Brain microvascular endothelial cell (primary cell): ENCODE measurements around the gene SPATC1L.

Experiments
- DNase-seq: peaks from one replicate; pipeline ENCODE4 v3.0.0-alpha.2; 2020
- H3K27ac ChIP-seq: fragments of 250-450 bp; sonication (Bioruptor Pico); 2 replicates; pipeline ENCODE4 v1.5.1; 2020; ENCODE audit warnings: mild to moderate bottlenecking, moderate library complexity
- H3K27me3 ChIP-seq: fragments of 250-450 bp; sonication (Bioruptor Pico); replicated peaks from 2 replicates; pipeline ENCODE4 v1.5.1; 2020; ENCODE audit warnings: mild to moderate bottlenecking
- H3K36me3 ChIP-seq: fragments of 250-450 bp; sonication (Bioruptor Pico); replicated peaks from 2 replicates; pipeline ENCODE4 v1.5.1; 2020; ENCODE audit warnings: mild to moderate bottlenecking
- H3K4me3 ChIP-seq: 2 replicates; pipeline ENCODE4 v1.5.1; 2011; ENCODE audit warnings: low read depth, mild to moderate bottlenecking, control low read depth, low read length, moderate library complexity
- in situ Hi-C: cut with HindIII; loops from 2 replicates; pipeline ENCODE4 v1.10.0; 2017; ENCODE audit warnings: low sequenced_read_pairs, low pct_ligation_motif_present
- TF ChIP-seq, protein P1 (sequence below): IDR thresholded peaks from 2 replicates; pipeline ENCODE4 v1.5.1; 2011; ENCODE audit warnings: low read depth, mild to moderate bottlenecking, moderate library complexity, low read length, control low read depth, inconsistent platforms; ENCODE audit errors: missing control alignments

The SPATC1L gene

DNA sequence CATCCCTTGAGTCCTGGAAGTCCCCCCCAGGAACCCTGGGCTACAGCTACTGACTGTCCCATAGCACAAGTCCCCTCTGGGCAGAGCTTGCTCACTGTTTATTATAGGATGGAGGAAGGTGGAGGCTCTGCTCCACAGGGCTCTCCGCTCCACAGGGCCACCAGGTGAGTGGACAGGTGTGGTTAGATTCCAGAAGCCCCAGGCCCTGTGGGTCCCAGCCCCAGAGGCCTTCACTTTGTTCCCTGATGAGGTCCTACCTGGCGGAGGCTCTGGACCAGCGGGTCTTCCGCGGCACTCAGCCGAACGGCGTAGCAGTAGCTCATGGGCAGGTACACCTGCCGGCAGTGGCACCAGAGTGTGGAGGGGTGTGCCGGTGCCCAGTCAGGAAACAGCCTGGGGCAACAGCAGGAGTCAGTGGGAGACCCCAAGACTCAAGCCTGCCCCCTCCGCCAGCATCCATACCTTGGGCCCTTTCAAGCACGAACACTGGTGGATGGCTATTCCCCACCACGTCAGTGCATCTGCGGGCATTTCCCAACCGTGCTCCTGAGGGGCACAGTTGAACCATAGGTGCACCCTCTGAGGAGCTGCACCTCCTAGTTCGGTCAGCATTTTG, 32.0 kb upstream of the SPATC1L start:
- DNase-seq = no peak
- Histone ChIP-seq H3K4me3 (no peak overlapping the region), H3K27me3 (no peaks in the 10 kb centered on the region), H3K36me3 (peaks cover 44% of the 10 kb centered on the region), H3K27ac (no peak overlapping the region)
- in situ Hi-C loops = no loop called here
- TF ChIP-seq, protein P1, sequence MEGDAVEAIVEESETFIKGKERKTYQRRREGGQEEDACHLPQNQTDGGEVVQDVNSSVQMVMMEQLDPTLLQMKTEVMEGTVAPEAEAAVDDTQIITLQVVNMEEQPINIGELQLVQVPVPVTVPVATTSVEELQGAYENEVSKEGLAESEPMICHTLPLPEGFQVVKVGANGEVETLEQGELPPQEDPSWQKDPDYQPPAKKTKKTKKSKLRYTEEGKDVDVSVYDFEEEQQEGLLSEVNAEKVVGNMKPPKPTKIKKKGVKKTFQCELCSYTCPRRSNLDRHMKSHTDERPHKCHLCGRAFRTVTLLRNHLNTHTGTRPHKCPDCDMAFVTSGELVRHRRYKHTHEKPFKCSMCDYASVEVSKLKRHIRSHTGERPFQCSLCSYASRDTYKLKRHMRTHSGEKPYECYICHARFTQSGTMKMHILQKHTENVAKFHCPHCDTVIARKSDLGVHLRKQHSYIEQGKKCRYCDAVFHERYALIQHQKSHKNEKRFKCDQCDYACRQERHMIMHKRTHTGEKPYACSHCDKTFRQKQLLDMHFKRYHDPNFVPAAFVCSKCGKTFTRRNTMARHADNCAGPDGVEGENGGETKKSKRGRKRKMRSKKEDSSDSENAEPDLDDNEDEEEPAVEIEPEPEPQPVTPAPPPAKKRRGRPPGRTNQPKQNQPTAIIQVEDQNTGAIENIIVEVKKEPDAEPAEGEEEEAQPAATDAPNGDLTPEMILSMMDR = no peak

DNA sequence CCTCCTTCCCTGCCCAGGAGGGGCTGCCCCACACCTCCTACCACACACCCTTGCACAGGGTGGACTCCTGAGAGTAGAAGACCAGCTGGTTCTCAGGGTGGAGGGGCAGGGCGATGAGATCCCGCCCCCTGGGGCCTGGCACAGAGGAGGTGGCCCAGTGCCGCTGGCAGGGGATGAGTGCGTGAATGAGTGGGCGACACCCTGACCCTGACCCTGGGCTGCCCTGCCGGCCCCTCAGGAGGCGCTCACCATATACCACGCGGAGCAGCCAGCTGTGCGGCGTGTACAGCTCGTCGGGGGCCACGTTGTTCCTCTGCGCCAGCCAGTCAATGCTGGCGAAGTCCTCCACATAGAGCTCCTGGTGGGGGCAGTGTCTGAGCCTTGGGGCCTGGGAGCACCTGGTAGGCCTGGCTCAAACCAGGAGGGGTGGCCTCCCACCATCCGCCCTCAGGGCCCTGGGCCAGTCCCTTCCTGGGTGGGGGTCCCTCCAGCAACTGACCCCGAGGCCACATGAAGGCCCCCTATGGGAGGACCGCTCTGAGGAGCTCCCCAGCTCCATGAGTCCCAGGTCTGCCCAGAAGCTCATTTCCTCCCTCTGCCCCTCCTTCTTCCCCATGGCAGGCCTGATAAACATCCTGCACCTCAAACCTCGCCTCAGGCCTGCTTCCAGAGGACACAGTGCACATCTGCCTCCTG, 31.3 kb upstream of the SPATC1L start:
- in situ Hi-C loops = no loop called here
- TF ChIP-seq, protein P1 = no peak
- Histone ChIP-seq H3K4me3 (no peak overlapping the region), H3K27ac (no peak overlapping the region), H3K27me3 (no peaks in the 10 kb centered on the region), H3K36me3 (peaks cover 47% of the 10 kb centered on the region)
- DNase-seq = no peak

DNA sequence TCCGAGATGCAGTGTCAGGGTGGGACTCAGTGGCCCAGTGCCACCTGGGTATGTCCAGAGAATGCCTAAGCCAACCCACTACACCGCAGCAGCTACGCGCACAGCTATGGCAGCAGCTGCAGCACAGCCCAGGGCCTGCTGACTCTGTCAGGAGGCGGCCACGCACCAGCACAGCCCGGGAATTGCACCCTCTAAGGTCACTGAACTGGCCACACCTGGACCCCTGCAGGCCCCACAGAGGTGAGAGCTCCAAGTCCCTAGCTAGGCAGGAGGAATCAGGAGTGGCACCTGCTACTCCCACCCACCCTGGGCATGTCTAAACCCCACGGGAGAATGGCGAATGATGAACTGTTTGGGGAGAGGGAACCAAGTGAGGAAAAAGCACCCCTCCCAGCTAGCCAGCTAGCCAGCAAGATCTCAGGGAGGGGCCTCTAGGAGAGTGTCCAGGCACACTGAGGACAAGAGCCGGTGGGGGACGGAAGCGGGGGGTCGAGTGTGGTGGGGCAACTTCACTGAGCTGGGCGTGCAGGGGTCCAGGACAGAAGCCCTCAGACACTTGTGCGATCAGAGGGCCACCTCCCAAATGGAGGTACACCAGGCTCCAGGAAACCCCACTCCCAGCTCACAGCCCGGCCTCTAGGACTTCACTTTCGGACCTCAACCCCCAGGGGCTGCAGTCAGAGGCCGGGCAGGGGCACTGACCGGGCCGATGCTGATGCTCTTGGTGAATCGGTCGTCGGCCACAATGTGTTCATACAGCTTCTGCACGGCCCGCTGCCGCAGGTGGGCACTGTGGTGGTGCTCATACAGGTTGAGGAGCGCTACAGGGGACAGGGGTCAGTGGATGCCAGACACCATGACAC, 30.4 kb upstream of the SPATC1L start:
- H3K36me3 ChIP-seq = peaks cover 42% of the 10 kb centered on the region
- no peak for DNase-seq
- no peak overlapping the region for H3K4me3 ChIP-seq
- H3K27ac ChIP-seq = no peak overlapping the region
- in situ Hi-C loops = no loop called here
- TF ChIP-seq, protein P1 = no peak
- H3K27me3 ChIP-seq = no peaks in the 10 kb centered on the region

DNA sequence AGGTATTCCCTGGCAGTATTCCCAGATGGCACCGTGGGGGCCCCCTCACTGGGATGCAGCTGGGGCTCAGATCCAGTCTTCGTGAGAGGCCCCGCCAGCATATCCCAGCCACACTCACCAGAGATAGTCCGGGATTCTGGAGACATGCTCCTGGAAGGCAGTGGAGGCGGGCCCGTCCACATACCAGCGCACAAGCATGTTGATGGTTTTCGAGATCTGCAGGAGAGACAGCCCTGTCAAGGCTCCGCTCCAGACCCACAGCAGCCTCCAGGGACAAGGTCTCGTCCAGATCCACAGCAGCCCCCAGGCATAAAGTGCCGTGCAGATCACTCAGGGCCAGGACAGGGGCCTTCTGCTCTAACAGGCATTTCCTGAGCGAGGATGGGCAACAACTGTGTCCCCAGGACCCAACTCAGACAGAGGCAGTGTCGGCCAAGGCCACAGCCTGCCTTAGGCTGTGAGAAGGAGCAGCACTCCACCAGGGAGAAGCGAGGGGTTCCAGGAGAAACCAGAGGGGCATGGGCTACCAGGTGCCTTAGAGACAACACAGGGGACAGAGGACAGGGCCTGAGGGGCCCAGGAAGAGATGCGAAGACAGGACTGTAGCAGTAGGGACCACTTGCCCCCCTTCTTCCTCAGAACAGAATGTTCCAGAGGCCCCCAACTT, 29.5 kb upstream of the SPATC1L start:
- Histone ChIP-seq H3K27ac (no peak overlapping the region), H3K27me3 (no peaks in the 10 kb centered on the region), H3K36me3 (peaks cover 48% of the 10 kb centered on the region), H3K4me3 (no peak overlapping the region)
- TF ChIP-seq, protein P1 = no peak
- DNase-seq = no peak
- in situ Hi-C loops = no loop called here

GRCh38 chr21:46212721-46213484, 28.6 kb upstream of the SPATC1L start:
- no peak for DNase-seq
- no peak overlapping the region for H3K4me3 ChIP-seq
- no peaks in the 10 kb centered on the region for H3K27me3 ChIP-seq
- in situ Hi-C loops = no loop called here
- TF ChIP-seq, protein P1 = no peak
- H3K36me3 ChIP-seq = peaks cover 56% of the 10 kb centered on the region
- no peak overlapping the region for H3K27ac ChIP-seq
